Activated CD4-positive, alpha-beta T cell treated with anti-CD3 and anti-CD28 coated beads for 36 hours (primary cell): ENCODE results near the gene UBFD1. TPM values are rescaled to one million over a fixed set of nuclear protein-coding genes. Genes with fewer than 3 reads are reported as not detected.

Experiments used
- ATAC-seq: fragments of 200-7000 bp; cut with Tn5 transposase; one replicate; pipeline ENCODE4 v1.10.0; 2021; ENCODE audit warnings: mild to moderate bottlenecking, moderate library complexity
- CTCF ChIA-PET: fragments of 350-600 bp; sonication (Branson Sonifier 250); formaldehyde crosslinking; loops from one replicate; lab custom pipeline; 2021; ENCODE audit warnings: antibody characterized with exemption; lab: Charles Lee
- POLR2A ChIA-PET: fragments of 350-600 bp; sonication (Branson Sonifier 250); formaldehyde crosslinking; loops from one replicate; lab custom pipeline; 2021; ENCODE audit warnings: antibody characterized with exemption, inconsistent platforms; lab: Charles Lee
- DNase-seq: peaks from one replicate; pipeline ENCODE4 v3.0.0-alpha.2; 2020
- H3K27ac Mint-ChIP-seq: one replicate; pipeline ENCODE4 v1.8.0; 2021; ENCODE audit warnings: mixed read lengths
- H3K27me3 Mint-ChIP-seq: one replicate; pipeline ENCODE4 v1.8.0; 2021; ENCODE audit warnings: mixed read lengths
- H3K36me3 Mint-ChIP-seq: one replicate; pipeline ENCODE4 v1.8.0; 2021; ENCODE audit warnings: low read depth, mixed read lengths
- H3K4me1 Mint-ChIP-seq: one replicate; pipeline ENCODE4 v1.8.0; 2021; ENCODE audit warnings: mixed read lengths
- H3K4me3 Mint-ChIP-seq: one replicate; pipeline ENCODE4 v1.8.0; 2021; ENCODE audit warnings: mild to moderate bottlenecking, moderate library complexity, mixed read lengths
- H3K9me3 Mint-ChIP-seq: one replicate; pipeline ENCODE4 v1.8.0; 2021; ENCODE audit warnings: low read depth, mixed read lengths
- intact Hi-C, 2 experiments: fragments of 100-400 bp; cut with DNase I in 1 of 2; cut with micrococcal nuclease in 1 of 2; formaldehyde crosslinking; loops; one replicate each; pipeline versions ENCODE4 v1.14.2 to v1.15.1; 2022 to 2024; cut with DNase I, micrococcal nuclease
- total RNA-seq, 2 experiments: library from RNA; stranded (reverse); gene quantifications; one replicate each; pipeline ENCODE4 v1.2.3, GENCODE V29; 2021

Gene UBFD1
- total RNA-seq, 2 experiments from 2014 or later: 56.8 to 57.2 TPM

- Mint-ChIP-seq H3K4me1 (peaks cover 11% of the 10 kb centered on the region), H3K4me3 (no peak overlapping the region), H3K9me3 (no peaks in the 10 kb centered on the region), H3K27me3 (no peaks in the 10 kb centered on the region), H3K36me3 (peaks cover 29% of the 10 kb centered on the region), H3K27ac (no peak overlapping the region)
- no peak for ATAC-seq
- POLR2A ChIA-PET: no interaction called here
- no peak for DNase-seq
- intact Hi-C loops: no loop called here
- CTCF ChIA-PET: interaction anchor here (0.5 to 1.2 kb wide), 2 partner anchors 17 to 1245 kb away, joined by 3 read pairs; no protein-coding TSS in a partner anchor
Observed at GRCh38 chr16:23552161-23552560, 5.4 kb upstream of the UBFD1 start.

- peaks cover 22% of the 10 kb centered on the region for H3K4me1 Mint-ChIP-seq
- no peak for DNase-seq
- H3K36me3 Mint-ChIP-seq: peaks cover 27% of the 10 kb centered on the region
- intact Hi-C loops: no loop called here
- H3K9me3 Mint-ChIP-seq: no peaks in the 10 kb centered on the region
- H3K4me3 Mint-ChIP-seq: no peak overlapping the region
- ChIA-PET POLR2A (no interaction called here), CTCF (interaction anchor here (0.6 to 1.5 kb wide), 4 partner anchors 21 to 123 kb away, joined by 3 to 6 read pairs (median 4); no protein-coding TSS in a partner anchor)
- ATAC-seq: no peak
- no peaks in the 10 kb centered on the region for H3K27me3 Mint-ChIP-seq
- peak overlapping the region; percentile 40 for H3K27ac Mint-ChIP-seq
Observed at GRCh38 chr16:23554536-23554935, 3.0 kb upstream of the UBFD1 start.

DNA sequence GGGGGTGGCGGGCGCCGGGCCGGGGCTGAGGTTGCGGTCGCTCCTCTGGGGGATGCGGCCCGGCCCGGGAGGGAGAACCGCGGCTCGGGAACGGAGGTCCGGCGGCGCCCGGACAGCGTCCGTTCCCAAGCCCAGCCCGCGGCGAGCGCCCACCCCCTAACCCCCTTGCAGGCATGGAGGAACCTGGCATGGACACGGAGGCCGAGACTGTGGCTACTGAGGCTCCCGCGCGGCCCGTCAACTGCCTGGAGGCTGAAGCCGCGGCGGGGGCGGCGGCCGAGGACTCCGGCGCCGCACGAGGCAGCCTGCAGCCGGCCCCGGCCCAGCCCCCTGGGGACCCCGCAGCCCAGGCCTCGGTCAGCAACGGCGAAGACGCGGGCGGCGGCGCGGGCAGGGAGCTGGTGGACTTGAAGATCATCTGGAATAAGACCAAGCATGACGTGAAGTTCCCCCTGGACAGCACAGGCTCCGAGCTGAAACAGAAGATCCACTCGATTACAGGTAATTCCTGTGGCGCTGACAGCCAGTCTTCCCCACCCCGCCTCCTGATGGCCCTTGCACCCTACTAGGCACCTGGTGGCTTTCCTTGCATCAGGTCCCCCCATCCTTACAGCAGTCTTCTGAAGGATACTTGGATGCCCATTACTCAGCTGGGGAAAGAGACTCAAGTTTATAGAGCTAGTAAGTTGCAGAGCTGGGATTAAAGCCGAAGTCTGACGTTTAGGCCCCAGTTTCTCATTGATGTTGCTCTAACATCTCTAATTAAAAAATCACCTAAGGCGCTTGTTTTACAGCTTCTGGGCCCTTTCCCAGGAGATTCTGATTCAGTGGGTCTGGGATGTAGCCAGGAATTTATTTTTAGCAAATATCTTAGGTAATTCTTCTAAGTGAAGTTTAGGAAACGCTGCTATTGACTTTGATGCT, 514 bp downstream of the UBFD1 start:
- DNase-seq (no peak), ATAC-seq (peak; percentile 3)
- H3K4me3 Mint-ChIP-seq: peak overlapping the region; percentile 94
- ChIA-PET CTCF (interaction anchor here (0.6 to 1.5 kb wide), 5 partner anchors 34 to 86 kb away, joined by 3 to 9 read pairs (median 3); partner anchors contain the start of genes NDUFAB1 and PALB2), POLR2A (interaction anchor here (0.6 to 1.6 kb wide), 8 partner anchors 12 to 112 kb away, joined by 3 to 6 read pairs (median 4); no protein-coding TSS in a partner anchor)
- peak overlapping the region; percentile 70 for H3K27ac Mint-ChIP-seq
- intact Hi-C loops: loop anchor here (1.0 to 5.0 kb wide), 12 partner anchors 38 to 1605 kb away; partner anchors contain the start of genes DCTN5 (in 2 of the 2), NDUFAB1 (in 2 of the 2), PALB2 (in 2 of the 2) and COG7 (in 1 of the 2)
- peaks cover 38% of the 10 kb centered on the region for H3K36me3 Mint-ChIP-seq
- no peaks in the 10 kb centered on the region for H3K27me3 Mint-ChIP-seq
- H3K9me3 Mint-ChIP-seq: no peaks in the 10 kb centered on the region
- peaks cover 34% of the 10 kb centered on the region for H3K4me1 Mint-ChIP-seq

GRCh38 chr16:23561586-23561985, 4.1 kb downstream of the UBFD1 start:
- POLR2A ChIA-PET: interaction anchor here (0.7 kb wide), 1 partner anchor 118 kb away, joined by 3 read pairs; no protein-coding TSS in a partner anchor
- intact Hi-C loops: no loop called here
- Mint-ChIP-seq H3K4me1 (peaks cover 26% of the 10 kb centered on the region), H3K36me3 (peaks cover 52% of the 10 kb centered on the region), H3K27ac (no peak overlapping the region), H3K27me3 (no peaks in the 10 kb centered on the region), H3K9me3 (no peaks in the 10 kb centered on the region), H3K4me3 (no peak overlapping the region)
- no peak for ATAC-seq
- DNase-seq: no peak
- CTCF ChIA-PET: interaction anchor here (1.1 kb wide), 1 partner anchor 9 kb away, joined by 3 read pairs; no protein-coding TSS in a partner anchor

- Mint-ChIP-seq H3K9me3 (no peaks in the 10 kb centered on the region), H3K36me3 (peaks cover 56% of the 10 kb centered on the region), H3K27ac (no peak overlapping the region), H3K27me3 (no peaks in the 10 kb centered on the region), H3K4me1 (peaks cover 22% of the 10 kb centered on the region), H3K4me3 (no peak overlapping the region)
- ChIA-PET POLR2A (no interaction called here), CTCF (no interaction called here)
- ATAC-seq: no peak
- no peak for DNase-seq
- intact Hi-C loops: no loop called here
Observed at GRCh38 chr16:23562505-23562904, 5.0 kb downstream of the UBFD1 start.

GRCh38 chr16:23563186-23563585, 5.7 kb downstream of the UBFD1 start:
- Mint-ChIP-seq H3K27me3 (no peaks in the 10 kb centered on the region), H3K27ac (no peak overlapping the region), H3K4me3 (no peak overlapping the region), H3K36me3 (peaks cover 59% of the 10 kb centered on the region), H3K4me1 (peaks cover 22% of the 10 kb centered on the region), H3K9me3 (no peaks in the 10 kb centered on the region)
- DNase-seq: no peak
- ChIA-PET POLR2A (no interaction called here), CTCF (no interaction called here)
- ATAC-seq: no peak
- intact Hi-C loops: no loop called here

DNA sequence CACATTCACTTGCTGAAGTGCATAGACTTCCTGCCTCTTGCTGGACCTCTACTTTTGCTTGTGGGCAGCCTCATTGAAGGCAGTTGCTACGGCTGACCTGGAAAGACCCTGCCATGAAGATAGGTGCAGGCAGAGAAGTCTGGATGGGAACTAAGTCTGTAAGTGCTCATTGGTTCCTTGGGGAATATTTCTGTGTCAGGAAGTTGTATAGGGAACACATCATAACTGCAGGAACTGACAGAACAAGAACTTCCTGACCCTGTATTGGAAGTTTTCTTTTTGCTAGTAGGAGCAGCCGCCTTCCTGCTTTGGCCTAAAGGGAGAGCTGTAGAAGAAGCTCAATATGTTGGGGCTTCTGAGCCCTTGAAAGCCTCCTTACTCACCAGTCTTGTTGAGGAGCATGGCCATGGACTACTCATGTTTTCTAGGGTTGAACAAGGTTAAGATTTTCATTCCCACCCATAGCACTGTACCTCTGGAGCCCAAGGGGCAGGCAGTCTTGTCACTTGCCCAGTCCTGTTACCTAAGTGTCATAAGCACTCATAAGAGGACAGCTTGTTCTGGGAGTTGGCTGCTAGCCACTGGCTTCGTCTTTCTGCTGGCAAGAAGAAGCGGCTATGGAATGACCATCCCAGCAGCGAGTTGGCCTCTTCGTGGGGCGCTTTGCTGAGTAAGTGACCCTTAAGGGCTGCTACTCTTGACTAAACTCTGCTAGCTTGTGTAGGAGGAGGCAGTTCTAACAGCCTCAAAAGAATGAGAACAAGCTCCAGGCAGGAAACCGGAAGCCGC, 7.2 kb downstream of the UBFD1 start:
- DNase-seq: no peak
- peaks cover 59% of the 10 kb centered on the region for H3K36me3 Mint-ChIP-seq
- no peaks in the 10 kb centered on the region for H3K9me3 Mint-ChIP-seq
- no peaks in the 10 kb centered on the region for H3K27me3 Mint-ChIP-seq
- H3K27ac Mint-ChIP-seq: no peak overlapping the region
- H3K4me1 Mint-ChIP-seq: peaks cover 10% of the 10 kb centered on the region
- H3K4me3 Mint-ChIP-seq: no peak overlapping the region
- intact Hi-C loops: no loop called here
- POLR2A ChIA-PET: no interaction called here
- ATAC-seq: no peak
- CTCF ChIA-PET: interaction anchor here (0.5 kb wide), 1 partner anchor 21 kb away, joined by 3 read pairs; no protein-coding TSS in a partner anchor

DNA sequence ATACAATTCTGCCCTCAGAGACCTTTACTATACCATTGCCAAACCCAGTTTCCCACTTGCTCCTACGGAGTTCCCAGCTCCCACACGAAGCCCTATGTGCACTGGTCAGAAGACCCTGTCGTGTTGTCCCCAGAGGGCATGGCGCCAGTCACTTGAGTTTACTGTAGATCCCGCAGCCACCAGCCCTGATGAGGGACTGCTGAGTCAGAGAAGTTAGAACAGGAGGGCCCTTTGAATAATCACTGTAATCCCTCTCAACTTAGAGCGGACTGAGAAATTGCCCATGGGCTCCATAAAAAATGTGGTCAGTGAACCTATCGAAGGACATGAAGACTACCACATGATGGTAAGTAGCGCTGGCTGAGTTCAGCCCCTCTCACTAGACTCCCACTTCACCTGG, 9.2 kb downstream of the UBFD1 start:
- peaks cover 58% of the 10 kb centered on the region for H3K36me3 Mint-ChIP-seq
- ATAC-seq (no peak), DNase-seq (no peak)
- ChIA-PET CTCF (no interaction called here), POLR2A (no interaction called here)
- intact Hi-C loops: no loop called here
- H3K4me1 Mint-ChIP-seq: no peaks in the 10 kb centered on the region
- no peaks in the 10 kb centered on the region for H3K9me3 Mint-ChIP-seq
- H3K27ac Mint-ChIP-seq: no peak overlapping the region
- no peak overlapping the region for H3K4me3 Mint-ChIP-seq
- no peaks in the 10 kb centered on the region for H3K27me3 Mint-ChIP-seq

DNA sequence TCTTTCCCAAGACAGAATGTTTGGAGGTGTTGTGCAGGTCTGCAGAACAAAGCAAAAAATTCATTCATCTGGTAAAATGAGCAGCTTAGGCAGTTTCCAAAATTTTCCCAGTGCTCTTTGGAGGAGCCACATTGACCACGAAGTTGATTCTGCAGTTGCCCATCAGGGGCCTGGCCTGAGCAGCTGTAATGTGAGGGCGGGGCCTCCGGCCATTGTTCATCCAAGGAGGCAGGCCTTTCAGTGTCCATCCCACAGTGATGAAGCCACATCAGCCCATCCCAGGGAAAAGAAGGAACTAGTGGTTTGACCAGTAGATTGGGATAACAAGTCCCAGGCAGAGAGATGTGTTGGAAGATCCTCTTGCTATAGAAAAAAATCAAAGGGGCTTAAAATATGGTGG, 10.1 kb downstream of the UBFD1 start:
- H3K27me3 Mint-ChIP-seq: no peaks in the 10 kb centered on the region
- DNase-seq (no peak), ATAC-seq (no peak)
- H3K4me1 Mint-ChIP-seq: no peaks in the 10 kb centered on the region
- ChIA-PET CTCF (no interaction called here), POLR2A (no interaction called here)
- intact Hi-C loops: no loop called here
- H3K4me3 Mint-ChIP-seq: no peak overlapping the region
- no peaks in the 10 kb centered on the region for H3K9me3 Mint-ChIP-seq
- H3K36me3 Mint-ChIP-seq: peaks cover 52% of the 10 kb centered on the region
- H3K27ac Mint-ChIP-seq: no peak overlapping the region

GRCh38 chr16:23570992-23571632, 13.6 kb downstream of the UBFD1 start:
- ChIA-PET CTCF (interaction anchor here (0.8 to 1.1 kb wide), 2 partner anchors 10 to 1499 kb away, joined by 3 read pairs; no protein-coding TSS in a partner anchor), POLR2A (no interaction called here)
- Mint-ChIP-seq H3K27ac (peak overlapping the region; percentile 6), H3K4me3 (no peak overlapping the region), H3K27me3 (no peaks in the 10 kb centered on the region), H3K36me3 (peaks cover 36% of the 10 kb centered on the region), H3K9me3 (no peaks in the 10 kb centered on the region), H3K4me1 (no peaks in the 10 kb centered on the region)
- DNase-seq: no peak
- intact Hi-C loops: no loop called here
- ATAC-seq: no peak

GRCh38 chr16:23571895-23572294, 14.4 kb downstream of the UBFD1 start:
- no peak for DNase-seq
- Mint-ChIP-seq H3K4me1 (no peaks in the 10 kb centered on the region), H3K27me3 (no peaks in the 10 kb centered on the region), H3K27ac (no peak overlapping the region), H3K4me3 (no peak overlapping the region), H3K9me3 (no peaks in the 10 kb centered on the region), H3K36me3 (peaks cover 30% of the 10 kb centered on the region)
- ChIA-PET POLR2A (no interaction called here), CTCF (interaction anchor here (0.6 kb wide), 1 partner anchor 231 kb away, joined by 3 read pairs; no protein-coding TSS in a partner anchor)
- intact Hi-C loops: no loop called here
- ATAC-seq: no peak
